Mesendoderm (in vitro differentiated cells): ENCODE measurements around the gene CEP104.

ENCODE experiments used
- DNase-seq: peaks from one replicate; pipeline ENCODE4 v3.0.0; 2013
- H2AK5ac ChIP-seq: 2 replicates; pipeline ENCODE4 v1.6.1; 2013; ENCODE audit warnings: low read length, inconsistent platforms
- H2BK120ac ChIP-seq: 2 replicates; pipeline ENCODE4 v1.6.1; 2013; ENCODE audit warnings: low read depth, mild to moderate bottlenecking, low read length, moderate library complexity, mixed read lengths
- H2BK15ac ChIP-seq: replicated peaks from 2 replicates; pipeline ENCODE4 v1.6.1; 2013; ENCODE audit warnings: low read depth, mild to moderate bottlenecking, moderate library complexity
- H2BK5ac ChIP-seq: 2 replicates; pipeline ENCODE4 v1.6.1; 2013; ENCODE audit warnings: low read length, inconsistent platforms
- H3K18ac ChIP-seq: 2 replicates; pipeline ENCODE4 v1.6.1; 2013; ENCODE audit warnings: mild to moderate bottlenecking, low read length, mixed read lengths
- H3K23ac ChIP-seq: one replicate; pipeline ENCODE4 v1.6.1; 2013; ENCODE audit warnings: low read length
- H3K27ac ChIP-seq: 2 replicates; pipeline ENCODE4 v1.5.1; 2013; ENCODE audit warnings: low read depth, mild to moderate bottlenecking, inconsistent platforms, low read length, moderate library complexity
- H3K27me3 ChIP-seq: 2 replicates; pipeline ENCODE4 v1.6.1; 2013; ENCODE audit warnings: low read length, control low read depth, mild to moderate bottlenecking, inconsistent platforms; ENCODE audit not compliant: insufficient read depth, poor library complexity
- H3K36me3 ChIP-seq: 2 replicates; pipeline ENCODE4 v1.6.1; 2013; ENCODE audit warnings: low read length, inconsistent platforms; ENCODE audit not compliant: control insufficient read depth, insufficient read depth
- H3K4ac ChIP-seq: one replicate; pipeline ENCODE4 v1.6.1; 2013; ENCODE audit warnings: low read depth, mild to moderate bottlenecking, low read length, moderate library complexity
- H3K4me1 ChIP-seq: 2 replicates; pipeline ENCODE4 v1.6.1; 2013; ENCODE audit warnings: low read depth, low read length, inconsistent platforms; ENCODE audit not compliant: control insufficient read depth
- H3K4me2 ChIP-seq: 2 replicates; pipeline ENCODE4 v1.6.1; 2013; ENCODE audit warnings: low read length
- H3K4me3 ChIP-seq: 2 replicates; pipeline ENCODE4 v1.5.1; 2013; ENCODE audit warnings: mild to moderate bottlenecking, low read length
- H3K56ac ChIP-seq: one replicate; pipeline ENCODE4 v1.6.1; 2013; ENCODE audit warnings: low read length
- H3K79me1 ChIP-seq: 2 replicates; pipeline ENCODE4 v1.6.1; 2013; ENCODE audit warnings: low read length, inconsistent platforms
- H3K79me2 ChIP-seq: 2 replicates; pipeline ENCODE4 v1.6.1; 2013; ENCODE audit warnings: mild to moderate bottlenecking, low read length; ENCODE audit not compliant: control insufficient read depth, insufficient read depth
- H3K9ac ChIP-seq: 2 replicates; pipeline ENCODE4 v1.6.1; 2013; ENCODE audit warnings: low read length, inconsistent platforms
- H4K5ac ChIP-seq: one replicate; pipeline ENCODE4 v1.6.1; 2013; ENCODE audit warnings: low read length
- H4K8ac ChIP-seq: one replicate; pipeline ENCODE4 v1.6.1; 2013; ENCODE audit warnings: low read depth, mild to moderate bottlenecking, control low read depth, low read length, moderate library complexity
- WGBS: extraction: QIAGEN DNeasy Blood & Tissue Kit; methylation state at CpG from one replicate; pipeline ENCODE4 v1.1.7; 2013; ENCODE audit warnings: low lambda C conversion rate, missing lambda C conversion rate; ENCODE audit not compliant: insufficient coverage; ENCODE audit errors: extremely low coverage; 5-methylcytosine and 5-hydroxymethylcytosine counted together

Gene CEP104

GRCh38 chr1:3838788-3839187 is 18.2 kb downstream of the CEP104 start:
- Histone ChIP-seq H3K27ac (no peak overlapping the region), H3K36me3 (peaks cover 5% of the 10 kb centered on the region), H3K56ac (no peak overlapping the region), H2BK5ac (no peak overlapping the region), H2BK120ac (no peak overlapping the region), H3K79me2 (no peaks in the 10 kb centered on the region), H2BK15ac (no peak overlapping the region), H3K79me1 (no peaks in the 10 kb centered on the region), H3K4me3 (no peak overlapping the region), H3K9ac (no peak overlapping the region), H3K23ac (no peak overlapping the region), H3K4ac (no peak overlapping the region), H3K18ac (no peak overlapping the region), H4K5ac (no peak overlapping the region), H3K4me2 (no peak overlapping the region), H3K4me1 (no peaks in the 10 kb centered on the region), H3K27me3 (no peaks in the 10 kb centered on the region), H2AK5ac (no peak overlapping the region), H4K8ac (no peak overlapping the region)
- DNase-seq = no peak
- WGBS = no CpG with 5 or more reads among the region's 11 CpGs

DNA sequence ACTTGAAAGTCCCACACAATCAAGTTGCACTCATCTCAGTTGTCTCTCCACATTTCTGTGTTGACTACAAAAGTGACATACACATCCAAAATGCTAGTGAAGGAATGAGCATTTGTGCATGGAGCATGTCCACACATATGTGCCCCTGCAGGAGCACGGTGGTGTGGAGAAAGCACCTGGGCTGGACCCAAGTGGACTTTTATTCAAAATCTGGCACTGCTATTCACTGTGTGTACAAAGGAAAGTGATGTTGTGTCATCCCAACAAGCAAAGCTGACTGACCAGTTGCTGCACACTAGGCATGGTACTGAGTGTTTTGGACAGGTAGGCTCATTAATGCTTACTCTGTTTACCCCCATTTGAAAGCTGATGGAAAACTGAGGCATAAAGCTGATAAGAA is 19.3 kb downstream of the CEP104 start:
- H3K79me2 ChIP-seq = no peaks in the 10 kb centered on the region
- no peaks in the 10 kb centered on the region for H3K4me1 ChIP-seq
- no peak overlapping the region for H4K5ac ChIP-seq
- H4K8ac ChIP-seq = no peak overlapping the region
- no peak overlapping the region for H3K4me3 ChIP-seq
- no peaks in the 10 kb centered on the region for H3K79me1 ChIP-seq
- H3K4me2 ChIP-seq = no peak overlapping the region
- no peak overlapping the region for H2BK120ac ChIP-seq
- H3K9ac ChIP-seq = no peak overlapping the region
- no peak overlapping the region for H2BK15ac ChIP-seq
- H3K56ac ChIP-seq = no peak overlapping the region
- H3K27ac ChIP-seq = no peak overlapping the region
- H3K27me3 ChIP-seq = no peaks in the 10 kb centered on the region
- no CpG with 5 or more reads among the region's 1 CpG for WGBS
- H3K23ac ChIP-seq = no peak overlapping the region
- no peak overlapping the region for H3K4ac ChIP-seq
- H2AK5ac ChIP-seq = no peak overlapping the region
- H3K36me3 ChIP-seq = peaks cover 5% of the 10 kb centered on the region
- DNase-seq = no peak
- H3K18ac ChIP-seq = no peak overlapping the region
- H2BK5ac ChIP-seq = no peak overlapping the region

- Histone ChIP-seq H4K8ac (no peak overlapping the region), H3K4me3 (no peak overlapping the region), H4K5ac (no peak overlapping the region), H3K4me2 (no peak overlapping the region), H3K36me3 (peaks cover 5% of the 10 kb centered on the region), H2BK5ac (no peak overlapping the region), H2AK5ac (no peak overlapping the region), H3K23ac (no peak overlapping the region), H3K27ac (no peak overlapping the region), H3K4me1 (no peaks in the 10 kb centered on the region), H3K56ac (no peak overlapping the region), H3K4ac (no peak overlapping the region), H3K18ac (no peak overlapping the region), H3K9ac (no peak overlapping the region), H3K27me3 (no peaks in the 10 kb centered on the region), H2BK120ac (no peak overlapping the region), H3K79me1 (no peaks in the 10 kb centered on the region), H3K79me2 (no peaks in the 10 kb centered on the region), H2BK15ac (no peak overlapping the region)
- no peak for DNase-seq
- WGBS = no CpG with 5 or more reads among the region's 6 CpGs
Observed at GRCh38 chr1:3837200-3837599, 19.8 kb downstream of the CEP104 start.

DNA sequence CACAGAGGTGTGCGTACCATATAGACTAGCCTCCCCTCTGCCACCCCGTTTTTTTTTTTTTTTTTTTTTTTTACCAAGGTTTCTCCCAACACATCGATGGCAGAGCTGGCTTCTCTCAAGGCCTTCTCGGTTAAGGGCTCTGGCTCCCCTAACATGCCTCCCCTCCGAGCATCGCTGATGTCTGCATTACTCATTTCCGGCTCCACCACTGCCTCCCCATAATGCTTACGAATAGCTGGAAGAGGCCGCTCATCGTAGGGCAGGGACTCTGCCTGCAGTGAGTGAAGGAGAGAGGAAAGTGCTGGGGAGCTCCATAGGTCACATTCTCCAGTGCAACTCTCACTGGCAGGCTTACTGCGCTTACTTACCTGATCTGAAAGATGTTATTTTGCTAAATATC is 20.6 kb downstream of the CEP104 start:
- no peak overlapping the region for H2AK5ac ChIP-seq
- no peaks in the 10 kb centered on the region for H3K4me1 ChIP-seq
- H2BK5ac ChIP-seq = no peak overlapping the region
- H3K27me3 ChIP-seq = no peaks in the 10 kb centered on the region
- no peak overlapping the region for H3K9ac ChIP-seq
- H3K79me1 ChIP-seq = no peaks in the 10 kb centered on the region
- no peak overlapping the region for H3K4me2 ChIP-seq
- no peak overlapping the region for H2BK120ac ChIP-seq
- H4K8ac ChIP-seq = no peak overlapping the region
- no peaks in the 10 kb centered on the region for H3K79me2 ChIP-seq
- no CpG with 5 or more reads among the region's 11 CpGs for WGBS
- H3K23ac ChIP-seq = no peak overlapping the region
- no peak overlapping the region for H3K18ac ChIP-seq
- no peak overlapping the region for H2BK15ac ChIP-seq
- H3K4me3 ChIP-seq = no peak overlapping the region
- peaks cover 5% of the 10 kb centered on the region for H3K36me3 ChIP-seq
- no peak for DNase-seq
- no peak overlapping the region for H4K5ac ChIP-seq
- no peak overlapping the region for H3K56ac ChIP-seq
- H3K4ac ChIP-seq = no peak overlapping the region
- no peak overlapping the region for H3K27ac ChIP-seq

DNA sequence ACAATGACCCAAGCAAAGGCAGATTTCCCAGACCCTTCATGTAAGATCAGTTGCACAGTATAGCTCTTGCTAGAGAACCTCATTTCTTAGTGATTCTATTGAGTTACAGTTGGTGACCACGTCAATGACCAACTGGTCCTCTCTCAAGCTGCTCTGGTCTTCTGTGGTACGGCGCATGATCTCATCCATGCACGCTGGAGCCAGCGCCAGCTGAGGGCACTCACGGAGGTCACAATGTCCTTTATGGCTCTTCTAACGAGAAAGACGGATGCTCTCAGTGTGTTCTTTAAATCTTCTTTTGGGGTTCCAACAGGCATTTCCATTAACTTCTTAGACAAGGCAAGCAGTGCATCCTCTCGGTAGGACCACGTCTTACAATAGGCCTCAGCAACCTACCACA is 22.3 kb downstream of the CEP104 start:
- no peak overlapping the region for H4K5ac ChIP-seq
- H2BK120ac ChIP-seq = no peak overlapping the region
- WGBS = no CpG with 5 or more reads among the region's 10 CpGs
- no peak overlapping the region for H3K23ac ChIP-seq
- H4K8ac ChIP-seq = no peak overlapping the region
- H3K4me2 ChIP-seq = no peak overlapping the region
- no peak overlapping the region for H3K56ac ChIP-seq
- no peaks in the 10 kb centered on the region for H3K79me2 ChIP-seq
- H3K27me3 ChIP-seq = no peaks in the 10 kb centered on the region
- no peaks in the 10 kb centered on the region for H3K79me1 ChIP-seq
- H3K4ac ChIP-seq = no peak overlapping the region
- no peak overlapping the region for H3K4me3 ChIP-seq
- no peak overlapping the region for H3K9ac ChIP-seq
- DNase-seq = no peak
- no peak overlapping the region for H2AK5ac ChIP-seq
- no peak overlapping the region for H2BK5ac ChIP-seq
- no peak overlapping the region for H3K18ac ChIP-seq
- H2BK15ac ChIP-seq = no peak overlapping the region
- peaks cover 6% of the 10 kb centered on the region for H3K36me3 ChIP-seq
- no peak overlapping the region for H3K27ac ChIP-seq
- H3K4me1 ChIP-seq = no peaks in the 10 kb centered on the region

DNA sequence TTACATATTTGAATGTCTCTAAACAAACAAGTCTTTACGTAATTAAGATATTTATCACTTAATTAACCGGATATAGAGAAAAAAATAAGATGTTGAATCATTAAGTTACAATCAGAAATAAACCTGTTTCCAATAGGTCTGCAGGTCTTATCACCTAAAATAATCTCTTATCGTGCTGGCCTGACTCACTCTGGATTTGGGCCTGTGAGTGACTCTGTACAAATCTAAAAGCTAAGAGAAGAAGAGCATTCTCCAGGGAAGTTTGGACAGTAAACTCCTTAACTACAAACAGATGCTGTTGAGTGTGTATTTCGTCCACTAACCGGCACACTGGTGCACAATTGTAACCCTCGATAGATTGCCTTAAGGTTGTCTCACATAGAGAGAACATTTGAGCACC is 25.3 kb downstream of the CEP104 start:
- Histone ChIP-seq H3K4me2 (no peak overlapping the region), H3K4me1 (no peaks in the 10 kb centered on the region), H3K4me3 (no peak overlapping the region), H3K79me2 (no peaks in the 10 kb centered on the region), H2BK5ac (no peak overlapping the region), H4K5ac (no peak overlapping the region), H2BK15ac (no peak overlapping the region), H3K18ac (no peak overlapping the region), H4K8ac (no peak overlapping the region), H3K36me3 (peaks cover 5% of the 10 kb centered on the region), H3K23ac (no peak overlapping the region), H2AK5ac (no peak overlapping the region), H3K79me1 (no peaks in the 10 kb centered on the region), H3K56ac (no peak overlapping the region), H3K27me3 (no peaks in the 10 kb centered on the region), H3K4ac (no peak overlapping the region), H3K9ac (no peak overlapping the region), H2BK120ac (no peak overlapping the region), H3K27ac (no peak overlapping the region)
- no CpG with 5 or more reads among the region's 6 CpGs for WGBS
- no peak for DNase-seq
